HCT116 (cell line): ENCODE results near the gene OTOGL. TPM values are rescaled to one million over a fixed set of nuclear protein-coding genes. Genes with fewer than 3 reads are reported as not detected.
"Not testable (repeated sequence)": the region's sequence is repeated elsewhere in the genome, so short reads cannot be mapped to it uniquely, and the experiment has no call there.

ENCODE experiments used
- ATAC-seq: fragments of 200-7000 bp; cut with Tn5 transposase; 2 replicates; pipeline ENCODE4 v1.9.1; 2020; ENCODE audit warnings: mild to moderate bottlenecking, moderate library complexity
- BruUV-seq: library from RNA; stranded (reverse); fragments of 400-500 nt; replicated peaks from 2 replicates; lab custom pipeline; 2021; lab: Mats Ljungman, UMichigan
- CTCF ChIA-PET: fragments of 300-600 bp; sonication (Branson Sonifier 250); formaldehyde crosslinking; loops from one replicate; lab custom pipeline; 2021; ENCODE audit warnings: antibody characterized with exemption; lab: Charles Lee
- POLR2A ChIA-PET: fragments of 300-600, 350-600 bp; sonication (Branson Sonifier 250); formaldehyde crosslinking; loops from one replicate; lab custom pipeline; 2021; ENCODE audit warnings: antibody characterized with exemption; lab: Charles Lee
- RAD21 ChIA-PET, 2 experiments: fragments of 300-600 bp; sonication (Branson Sonifier 250); formaldehyde crosslinking; loops; one replicate each; lab custom pipeline; 2023; ENCODE audit warnings: low total read pairs in 2 of 2; ENCODE audit not compliant: uncharacterized antibody in 2 of 2, unreplicated experiment in 2 of 2, low non-redundant PET in 1 of 2; lab: Charles Lee
- DNase-seq: peaks from one replicate; pipeline ENCODE4 v3.0.0-alpha.2; 2010; ENCODE audit warnings: low read depth, low spot score
- H2AFZ ChIP-seq: fragments of 200-600 bp; shearing (Covaris generic), sonication (generic); 2 replicates; pipeline ENCODE4 v1.6.1; 2017; ENCODE audit warnings: low read depth, mixed run types, mixed read lengths, antibody characterized with exemption, low read length; ENCODE audit not compliant: poor library complexity, severe bottlenecking
- H3K27ac ChIP-seq: 2 replicates; pipeline ENCODE4 v1.5.1; 2012; ENCODE audit warnings: low read depth, low read length
- H3K27me3 ChIP-seq: fragments of 200-600 bp; sonication (generic); 2 replicates; pipeline ENCODE4 v1.6.1; 2016; ENCODE audit warnings: mixed run types, low read length, mixed read lengths; ENCODE audit not compliant: insufficient read depth
- H3K36me3 ChIP-seq, 2 experiments: fragments of 200-500 bp in 1 of 2; fragments of 200-600 bp in 1 of 2; sonication (Bioruptor generic) in 1 of 2; sonication (generic) in 1 of 2; 2 replicates each; pipeline versions ENCODE4 v1.5.1 to v1.6.1; 2014 to 2016; ENCODE audit warnings: low read length in 2 of 2, inconsistent platforms in 1 of 2, mixed read lengths in 1 of 2, mixed run types in 1 of 2; ENCODE audit not compliant: insufficient read depth in 2 of 2, control insufficient read depth in 1 of 2
- H3K4me1 ChIP-seq, 2 experiments: fragments of 200-600 bp in 1 of 2; sonication (generic) in 1 of 2; 2 replicates each; pipeline versions ENCODE4 v1.5.1 to v1.6.1; 2012 to 2017; ENCODE audit warnings: low read length in 2 of 2, inconsistent platforms in 1 of 2, mild to moderate bottlenecking in 1 of 2, mixed read lengths in 1 of 2, mixed run types in 1 of 2, moderate library complexity in 1 of 2; ENCODE audit not compliant: insufficient read depth in 2 of 2, control insufficient read depth in 1 of 2
- H3K4me2 ChIP-seq: fragments of 200-600 bp; sonication (generic); 2 replicates; pipeline ENCODE4 v1.6.1; 2017; ENCODE audit warnings: mixed run types, low read length, mixed read lengths
- H3K4me3 ChIP-seq, 2 experiments: fragments of 200-600 bp in 1 of 2; sonication (generic) in 1 of 2; replicated peaks in 1 of 2; 2 replicates each; pipeline ENCODE4 v1.5.1; 2011 to 2016; ENCODE audit warnings: low read length in 2 of 2, control low read depth in 1 of 2, low read depth in 1 of 2, mild to moderate bottlenecking in 1 of 2, mixed read lengths in 1 of 2, mixed run types in 1 of 2
- H3K79me2 ChIP-seq: fragments of 200-600 bp; sonication (generic); 2 replicates; pipeline ENCODE4 v1.6.1; 2017; ENCODE audit warnings: mild to moderate bottlenecking, mixed run types, low read length, moderate library complexity, mixed read lengths; ENCODE audit not compliant: insufficient read depth
- H3K9ac ChIP-seq: fragments of 200-600 bp; sonication (generic); 2 replicates; pipeline ENCODE4 v1.6.1; 2016; ENCODE audit warnings: low read length, mixed read lengths
- H3K9me2 ChIP-seq: fragments of 200-600 bp; sonication (generic), shearing (Covaris generic); 2 replicates; pipeline ENCODE4 v1.6.1; 2017; ENCODE audit warnings: mixed run types, mild to moderate bottlenecking, moderate library complexity; ENCODE audit not compliant: insufficient read depth
- H3K9me3 ChIP-seq, 2 experiments: fragments of 200-500 bp in 1 of 2; fragments of 200-600 bp in 1 of 2; sonication (Bioruptor generic) in 1 of 2; sonication (generic) in 1 of 2; 2 replicates each; pipeline ENCODE4 v1.6.1; 2014 to 2017; ENCODE audit warnings: low read length in 2 of 2, mixed read lengths in 2 of 2, inconsistent platforms in 1 of 2, low read depth in 1 of 2, mild to moderate bottlenecking in 1 of 2, mixed run types in 1 of 2, moderate library complexity in 1 of 2; ENCODE audit not compliant: control insufficient read depth in 1 of 2, insufficient read depth in 1 of 2
- H4K20me1 ChIP-seq: fragments of 200-600 bp; sonication (generic), shearing (Covaris generic); 2 replicates; pipeline ENCODE4 v1.6.1; 2017; ENCODE audit warnings: mixed run types, mild to moderate bottlenecking, moderate library complexity; ENCODE audit not compliant: insufficient read depth
- CBX3 ChIP-seq: IDR thresholded peaks from 2 replicates; pipeline ENCODE4 v1.6.1; 2012; ENCODE audit warnings: low read depth
- CEBPB ChIP-seq: IDR thresholded peaks from 2 replicates; pipeline ENCODE4 v1.6.1; 2012; ENCODE audit warnings: low read depth
- POLR2A ChIP-seq: IDR thresholded peaks from 2 replicates; pipeline ENCODE4 v1.7.0; 2011; ENCODE audit warnings: borderline replicate concordance; ENCODE audit not compliant: insufficient read depth, insufficient read length; ENCODE audit errors: extremely low read depth
- SIN3A ChIP-seq: IDR thresholded peaks from 2 replicates; pipeline ENCODE4 v1.6.1; 2012; ENCODE audit warnings: low read depth
- ZBTB33 ChIP-seq: IDR thresholded peaks from 2 replicates; pipeline ENCODE4 v1.6.1; 2011; ENCODE audit warnings: mild to moderate bottlenecking, low read length, moderate library complexity; ENCODE audit not compliant: insufficient replicate concordance; ENCODE audit errors: extremely low read depth
- intact Hi-C: fragments of 100-400 bp; cut with micrococcal nuclease; formaldehyde crosslinking; loops from 2 replicates; pipeline ENCODE4 v1.10.0; 2022
- total RNA-seq: library from RNA; stranded (reverse); gene quantifications from one replicate; pipeline ENCODE4 v1.2.1, GENCODE V29; 2021; ENCODE audit not compliant: unreplicated experiment
- TF ChIP-seq, protein P1 (sequence below): IDR thresholded peaks from 2 replicates; pipeline ENCODE4 v1.6.1; 2012
- TF ChIP-seq, protein P2 (sequence below): IDR thresholded peaks from 2 replicates; pipeline ENCODE4 v1.6.1; 2012; ENCODE audit warnings: low read depth

OTOGL gene
- total RNA-seq, 1 experiment from 2014 or later, result not detected

GRCh38 chr12:80299976-80300375, 200.6 kb downstream of the OTOGL start:
- H3K9ac ChIP-seq, result no peak overlapping the region
- H4K20me1 ChIP-seq, result no peaks in the 10 kb centered on the region
- ChIA-PET CTCF (no interaction called here), RAD21 (no interaction called here), POLR2A (no interaction called here)
- no peak overlapping the region for H2AFZ ChIP-seq
- intact Hi-C loops, result no loop called here
- no peaks in the 10 kb centered on the region for H3K9me3 ChIP-seq
- DNase-seq, result no peak
- no peaks in the 10 kb centered on the region for H3K36me3 ChIP-seq
- no peaks in the 10 kb centered on the region for H3K27me3 ChIP-seq
- H3K79me2 ChIP-seq, result no peaks in the 10 kb centered on the region
- no peaks in the 10 kb centered on the region for H3K9me2 ChIP-seq
- H3K4me3 ChIP-seq, result no peak overlapping the region
- no peaks in the 10 kb centered on the region for H3K4me1 ChIP-seq
- BruUV-seq, result no TSS peak
- TF ChIP-seq, protein P1, sequence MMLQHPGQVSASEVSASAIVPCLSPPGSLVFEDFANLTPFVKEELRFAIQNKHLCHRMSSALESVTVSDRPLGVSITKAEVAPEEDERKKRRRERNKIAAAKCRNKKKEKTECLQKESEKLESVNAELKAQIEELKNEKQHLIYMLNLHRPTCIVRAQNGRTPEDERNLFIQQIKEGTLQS, result no peak
- TF ChIP-seq SIN3A (no peak), ZBTB33 (no peak), POLR2A (no peak), CEBPB (no peak), CBX3 (no peak)
- TF ChIP-seq, protein P2, sequence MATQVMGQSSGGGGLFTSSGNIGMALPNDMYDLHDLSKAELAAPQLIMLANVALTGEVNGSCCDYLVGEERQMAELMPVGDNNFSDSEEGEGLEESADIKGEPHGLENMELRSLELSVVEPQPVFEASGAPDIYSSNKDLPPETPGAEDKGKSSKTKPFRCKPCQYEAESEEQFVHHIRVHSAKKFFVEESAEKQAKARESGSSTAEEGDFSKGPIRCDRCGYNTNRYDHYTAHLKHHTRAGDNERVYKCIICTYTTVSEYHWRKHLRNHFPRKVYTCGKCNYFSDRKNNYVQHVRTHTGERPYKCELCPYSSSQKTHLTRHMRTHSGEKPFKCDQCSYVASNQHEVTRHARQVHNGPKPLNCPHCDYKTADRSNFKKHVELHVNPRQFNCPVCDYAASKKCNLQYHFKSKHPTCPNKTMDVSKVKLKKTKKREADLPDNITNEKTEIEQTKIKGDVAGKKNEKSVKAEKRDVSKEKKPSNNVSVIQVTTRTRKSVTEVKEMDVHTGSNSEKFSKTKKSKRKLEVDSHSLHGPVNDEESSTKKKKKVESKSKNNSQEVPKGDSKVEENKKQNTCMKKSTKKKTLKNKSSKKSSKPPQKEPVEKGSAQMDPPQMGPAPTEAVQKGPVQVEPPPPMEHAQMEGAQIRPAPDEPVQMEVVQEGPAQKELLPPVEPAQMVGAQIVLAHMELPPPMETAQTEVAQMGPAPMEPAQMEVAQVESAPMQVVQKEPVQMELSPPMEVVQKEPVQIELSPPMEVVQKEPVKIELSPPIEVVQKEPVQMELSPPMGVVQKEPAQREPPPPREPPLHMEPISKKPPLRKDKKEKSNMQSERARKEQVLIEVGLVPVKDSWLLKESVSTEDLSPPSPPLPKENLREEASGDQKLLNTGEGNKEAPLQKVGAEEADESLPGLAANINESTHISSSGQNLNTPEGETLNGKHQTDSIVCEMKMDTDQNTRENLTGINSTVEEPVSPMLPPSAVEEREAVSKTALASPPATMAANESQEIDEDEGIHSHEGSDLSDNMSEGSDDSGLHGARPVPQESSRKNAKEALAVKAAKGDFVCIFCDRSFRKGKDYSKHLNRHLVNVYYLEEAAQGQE, result no peak
- no peak overlapping the region for H3K27ac ChIP-seq
- ATAC-seq, result no peak
- no peak overlapping the region for H3K4me2 ChIP-seq

GRCh38 chr12:80307436-80307835, 208.1 kb downstream of the OTOGL start:
- H3K9ac ChIP-seq, intact Hi-C loops, DNase-seq, RAD21 ChIA-PET, H3K9me2 ChIP-seq, ATAC-seq, H3K4me1 ChIP-seq, CTCF ChIA-PET, H3K79me2 ChIP-seq, H3K4me2 ChIP-seq, H3K4me3 ChIP-seq, H3K27ac ChIP-seq, H3K27me3 ChIP-seq, POLR2A ChIA-PET, H4K20me1 ChIP-seq, H3K9me3 ChIP-seq, BruUV-seq, H2AFZ ChIP-seq, H3K36me3 ChIP-seq: not testable (repeated sequence)
